Measurements from ENCODE around the gene HLA-DRB1.

GRCh38 chr6:32562940-32563339, 26.7 kb downstream of the HLA-DRB1 start:
- TF ChIP-seq POLR2AphosphoS5 (IDR thresholded peaks at IDR 0.05) (no peak), CTCF (IDR thresholded peaks at IDR 0.05) (no peak), POLR2A (IDR thresholded peaks at IDR 0.05) (no peak)
